Keratinocyte (primary cell): ENCODE results near the gene CRLF1.

Experiments
- EZH2 ChIP-seq: IDR thresholded peaks from one replicate; pipeline ENCODE4 v1.6.1; 2012; ENCODE audit warnings: inconsistent platforms, mild to moderate bottlenecking, low read length, moderate library complexity
- TF ChIP-seq, protein P1 (sequence below), 3 experiments: IDR thresholded peaks in 1 of 3; conservative IDR thresholded peaks in 1 of 3; optimal IDR thresholded peaks in 1 of 3; 2 replicates in 2 of 3; 3 replicates in 1 of 3; pipeline versions ENCODE3 to v1.5.1; 2011; ENCODE audit warnings: low read length in 3 of 3, mild to moderate bottlenecking in 3 of 3, moderate library complexity in 2 of 3, control low read depth in 1 of 3, inconsistent platforms in 1 of 3; ENCODE audit not compliant: insufficient read depth in 2 of 3; ENCODE audit errors: extremely low read depth in 1 of 3

DNA sequence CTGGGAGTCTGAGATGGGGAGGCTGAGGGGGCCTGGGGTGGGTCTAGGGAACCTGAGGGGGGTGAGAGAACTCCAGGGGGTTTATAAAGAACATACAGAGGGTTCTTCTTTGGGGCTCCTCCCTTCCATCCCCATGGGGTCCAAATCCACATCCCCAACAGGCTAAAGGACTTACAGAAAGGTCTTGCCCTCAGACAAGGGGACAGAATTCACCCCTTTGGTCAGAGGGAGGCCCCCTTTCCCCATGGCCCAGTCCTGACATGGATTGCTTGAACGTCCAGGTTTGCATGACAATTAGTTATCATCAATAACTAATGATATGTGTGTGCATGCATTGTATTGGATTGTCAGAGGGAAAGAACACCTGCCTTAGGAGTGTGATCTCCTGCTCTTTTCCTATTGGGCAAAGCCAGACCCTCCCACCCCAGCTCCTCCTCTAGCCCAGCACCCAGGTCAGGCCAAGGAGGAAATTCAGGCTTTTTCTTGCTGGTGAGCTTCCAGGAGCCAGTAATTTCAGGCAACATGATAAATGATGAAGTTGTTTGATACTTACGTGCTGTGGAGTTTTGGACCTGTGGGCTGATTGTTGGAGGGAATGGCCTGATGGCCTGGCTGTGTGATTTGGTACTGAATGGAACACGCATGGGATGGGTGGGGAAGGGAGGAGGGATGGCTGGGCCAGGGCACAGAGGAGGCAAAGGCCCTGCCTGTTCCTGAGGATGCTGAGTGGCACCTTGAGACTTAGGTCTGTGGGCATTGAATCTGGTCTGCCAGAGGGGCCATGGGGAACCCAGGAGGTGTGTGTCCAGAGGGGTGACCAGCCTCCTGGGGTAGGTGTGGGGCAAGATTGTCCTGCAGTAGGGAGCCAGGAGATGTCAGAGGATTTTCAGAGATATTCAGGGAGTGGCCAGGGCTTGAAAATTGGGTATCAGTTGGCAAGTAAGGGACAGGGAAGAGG is 31.4 kb upstream of the CRLF1 start:
- no peak for TF ChIP-seq EZH2
- TF ChIP-seq, protein P1, sequence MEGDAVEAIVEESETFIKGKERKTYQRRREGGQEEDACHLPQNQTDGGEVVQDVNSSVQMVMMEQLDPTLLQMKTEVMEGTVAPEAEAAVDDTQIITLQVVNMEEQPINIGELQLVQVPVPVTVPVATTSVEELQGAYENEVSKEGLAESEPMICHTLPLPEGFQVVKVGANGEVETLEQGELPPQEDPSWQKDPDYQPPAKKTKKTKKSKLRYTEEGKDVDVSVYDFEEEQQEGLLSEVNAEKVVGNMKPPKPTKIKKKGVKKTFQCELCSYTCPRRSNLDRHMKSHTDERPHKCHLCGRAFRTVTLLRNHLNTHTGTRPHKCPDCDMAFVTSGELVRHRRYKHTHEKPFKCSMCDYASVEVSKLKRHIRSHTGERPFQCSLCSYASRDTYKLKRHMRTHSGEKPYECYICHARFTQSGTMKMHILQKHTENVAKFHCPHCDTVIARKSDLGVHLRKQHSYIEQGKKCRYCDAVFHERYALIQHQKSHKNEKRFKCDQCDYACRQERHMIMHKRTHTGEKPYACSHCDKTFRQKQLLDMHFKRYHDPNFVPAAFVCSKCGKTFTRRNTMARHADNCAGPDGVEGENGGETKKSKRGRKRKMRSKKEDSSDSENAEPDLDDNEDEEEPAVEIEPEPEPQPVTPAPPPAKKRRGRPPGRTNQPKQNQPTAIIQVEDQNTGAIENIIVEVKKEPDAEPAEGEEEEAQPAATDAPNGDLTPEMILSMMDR (optimal IDR thresholded peaks at IDR 0.05 in 1 of 3, IDR thresholded peaks at IDR 0.05 in 1 of 3, conservative IDR thresholded peaks at IDR 0.05 in 1 of 3; ENCODE audit: extremely low read depth in 1 of 3, insufficient read depth in 2 of 3, low read length in 3 of 3): peak in 1 of 3 experiments; percentile 16
